Endothelial cell of umbilical vein (primary cell): ENCODE data around the gene MC3R. TPM values are rescaled to one million over a fixed set of nuclear protein-coding genes. Genes with fewer than 3 reads are reported as not detected.

ENCODE experiments used
- BruUV-seq: library from RNA; stranded (reverse); fragments of 400-500 nt; replicated peaks from 2 replicates; lab custom pipeline; 2021; lab: Mats Ljungman, UMichigan
- CTCF ChIA-PET: fragments of 300-600, 350-600 bp; sonication (Branson Sonifier 250); formaldehyde crosslinking; loops from one replicate; lab custom pipeline; 2021; ENCODE audit warnings: antibody characterized with exemption, inconsistent platforms; lab: Charles Lee
- POLR2A ChIA-PET: fragments of 300-600, 350-600 bp; sonication (Branson Sonifier 250); formaldehyde crosslinking; loops from one replicate; lab custom pipeline; 2021; ENCODE audit warnings: antibody characterized with exemption, inconsistent platforms; lab: Charles Lee
- DNase-seq: peaks from one replicate; pipeline ENCODE4 v3.0.0-alpha.2; 2011; ENCODE audit warnings: low read depth, low spot score
- FAIRE-seq: peaks from 2 replicates; lab custom pipeline; 2011; peaks lifted over from hg19 to GRCh38; lab: Jason Lieb, UNC
- H2AFZ ChIP-seq: 2 replicates; pipeline ENCODE4 v1.6.0; 2012; ENCODE audit warnings: low read depth, low read length, control low read depth, inconsistent platforms
- H3K27ac ChIP-seq: 2 replicates; pipeline ENCODE4 v1.5.1; 2011; ENCODE audit warnings: low read depth, mild to moderate bottlenecking, control low read depth, low read length, moderate library complexity; ENCODE audit not compliant: insufficient read depth
- H3K27me3 ChIP-seq, 2 experiments: 2 replicates each; pipeline versions ENCODE4 v1.6.0 to v1.6.1; 2011; ENCODE audit warnings: low read length in 2 of 2, mixed read lengths in 1 of 2; ENCODE audit not compliant: control insufficient read depth in 2 of 2, insufficient read depth in 2 of 2
- H3K36me3 ChIP-seq, 2 experiments: 2 replicates in 1 of 2; 3 replicates in 1 of 2; pipeline ENCODE4 v1.5.1; 2011; ENCODE audit warnings: low read length in 2 of 2, mild to moderate bottlenecking in 1 of 2, moderate library complexity in 1 of 2; ENCODE audit not compliant: control insufficient read depth in 2 of 2, insufficient read depth in 2 of 2; ENCODE audit errors: extremely low read depth in 1 of 2
- H3K4me1 ChIP-seq: 3 replicates; pipeline ENCODE4 v1.5.1; 2011; ENCODE audit warnings: mild to moderate bottlenecking, low read length; ENCODE audit not compliant: control insufficient read depth, insufficient read depth; ENCODE audit errors: extremely low read depth
- H3K4me2 ChIP-seq: 2 replicates; pipeline ENCODE4 v1.6.1; 2011; ENCODE audit warnings: low read length, control low read depth, mixed read lengths; ENCODE audit not compliant: insufficient read depth
- H3K4me3 ChIP-seq, 3 experiments: fragments of 200-600 bp in 1 of 3; sonication (generic), shearing (Covaris generic) in 1 of 3; replicated peaks in 1 of 3; 2 replicates each; pipeline ENCODE4 v1.5.1; 2011 to 2016; ENCODE audit warnings: control low read depth in 3 of 3, low read length in 3 of 3, mild to moderate bottlenecking in 2 of 3, inconsistent platforms in 1 of 3, low read depth in 1 of 3, moderate library complexity in 1 of 3; ENCODE audit not compliant: insufficient read depth in 1 of 3
- H3K79me2 ChIP-seq: 2 replicates; pipeline ENCODE4 v1.6.0; 2012; ENCODE audit warnings: low read length, inconsistent platforms; ENCODE audit not compliant: control insufficient read depth, insufficient read depth
- H3K9ac ChIP-seq: replicated peaks from 2 replicates; pipeline ENCODE3; 2011; ENCODE audit warnings: low read length, control low read depth; ENCODE audit not compliant: insufficient read depth; ENCODE audit errors: extremely low read depth
- H3K9me1 ChIP-seq: replicated peaks from 3 replicates; pipeline ENCODE4 v1.6.0; 2011; ENCODE audit warnings: mild to moderate bottlenecking, low read length; ENCODE audit not compliant: control insufficient read depth, insufficient read depth; ENCODE audit errors: extremely low read depth
- H3K9me3 ChIP-seq: replicated peaks from 2 replicates; pipeline ENCODE4 v1.5.1; 2012; ENCODE audit warnings: low read length, inconsistent platforms; ENCODE audit not compliant: control insufficient read depth, insufficient read depth
- H4K20me1 ChIP-seq: replicated peaks from 2 replicates; pipeline ENCODE3; 2011; ENCODE audit warnings: mild to moderate bottlenecking, low read length; ENCODE audit not compliant: control insufficient read depth, insufficient read depth; ENCODE audit errors: extremely low read depth
- CTCF ChIP-seq, 2 donors: IDR thresholded peaks; 1 replicate in 1 of 2; 2 replicates in 1 of 2; pipeline ENCODE4 v1.5.1; 2011; ENCODE audit warnings: low read length in 2 of 2, mild to moderate bottlenecking in 2 of 2, moderate library complexity in 2 of 2, control low read depth in 1 of 2, inconsistent platforms in 1 of 2, low read depth in 1 of 2; ENCODE audit not compliant: insufficient read depth in 1 of 2; ENCODE audit errors: extremely low read depth in 1 of 2
- EZH2 ChIP-seq: IDR thresholded peaks from 2 replicates; pipeline ENCODE4 v1.6.1; 2012; ENCODE audit warnings: borderline replicate concordance, low read depth, mild to moderate bottlenecking, moderate library complexity, low read length, inconsistent platforms; ENCODE audit not compliant: severe bottlenecking
- FOS ChIP-seq: IDR thresholded peaks from 2 replicates; pipeline ENCODE4 v1.6.1; 2011; ENCODE audit warnings: mild to moderate bottlenecking, low read length, moderate library complexity, borderline replicate concordance; ENCODE audit not compliant: insufficient read depth
- GATA2 ChIP-seq: IDR thresholded peaks from 2 replicates; pipeline ENCODE4 v1.7.0; 2011; ENCODE audit warnings: low read depth, mild to moderate bottlenecking, moderate library complexity, mixed read lengths, low read length; ENCODE audit not compliant: insufficient read length, insufficient read depth
- JUN ChIP-seq: IDR thresholded peaks from 2 replicates; pipeline ENCODE4 v1.6.1; 2011; ENCODE audit warnings: borderline replicate concordance, low read depth; ENCODE audit not compliant: insufficient read length, insufficient read depth
- MYC ChIP-seq: IDR thresholded peaks from one replicate; pipeline ENCODE4 v1.6.1; 2011; ENCODE audit warnings: mild to moderate bottlenecking, low read depth, low read length
- POLR2A ChIP-seq: IDR thresholded peaks from 2 replicates; pipeline ENCODE4 v1.6.1; 2012; ENCODE audit warnings: low read depth, mild to moderate bottlenecking, control low read depth, low read length
- dilution Hi-C: fragments of 300-500 bp; cut with MboI; formaldehyde crosslinking; loops from one replicate; pipeline ENCODE4 v1.15.0; 2019; ENCODE audit warnings: low sequenced_read_pairs; ENCODE audit not compliant: extremely low pct_ligation_motif_present
- intact Hi-C: fragments of 100-400 bp; cut with micrococcal nuclease; formaldehyde crosslinking; loops from one replicate; pipeline ENCODE4 v1.10.0; 2022
- polyA plus RNA-seq, 4 experiments: library from polyadenylated mRNA; depleted of rRNA in 3 of 4; stranded (reverse) in 3 of 4; unstranded in 1 of 4; fragments of >200 nt; gene quantifications; 2 replicates each; pipeline versions ENCODE4 v1.2.1 to v1.2.3, GENCODE V29; 2011 to 2012; ENCODE audit warnings: missing spikeins in 1 of 4
- total RNA-seq: library from RNA; stranded (reverse); gene quantifications from 2 replicates; pipeline ENCODE4 v1.2.3, GENCODE V29; 2021
- TF ChIP-seq, protein P1 (sequence below): IDR thresholded peaks from 2 replicates; pipeline ENCODE4 v1.6.1; 2011; ENCODE audit not compliant: insufficient read depth, insufficient read length

Gene MC3R
- total and polyA plus RNA-seq, 2 donors (not counting 3 experiments of a cell fraction or from before 2014, with no cell fraction given), result not detected

- no peaks in the 10 kb centered on the region for H3K9me3 ChIP-seq
- no peaks in the 10 kb centered on the region for H3K9me1 ChIP-seq
- dilution Hi-C loops (no loop called here), intact Hi-C loops (loop anchor here (1.0 to 5.0 kb wide), 2 partner anchors 1569 to 1583 kb away; no protein-coding TSS in a partner anchor)
- H3K27me3 ChIP-seq, result no peaks in the 10 kb centered on the region
- H4K20me1 ChIP-seq, result no peaks in the 10 kb centered on the region
- H3K4me1 ChIP-seq, result no peaks in the 10 kb centered on the region
- DNase-seq (no peak), FAIRE-seq (no peak)
- CTCF ChIA-PET, result interaction anchor here (1.8 kb wide), 1 partner anchor 1569 kb away, joined by 6 read pairs; no protein-coding TSS in a partner anchor
- H2AFZ ChIP-seq, result no peak overlapping the region
- H3K9ac ChIP-seq, result no peak overlapping the region
- no peak overlapping the region for H3K4me2 ChIP-seq
- no peaks in the 10 kb centered on the region for H3K79me2 ChIP-seq
- POLR2A ChIA-PET, result no interaction called here
- TF ChIP-seq, protein P1, sequence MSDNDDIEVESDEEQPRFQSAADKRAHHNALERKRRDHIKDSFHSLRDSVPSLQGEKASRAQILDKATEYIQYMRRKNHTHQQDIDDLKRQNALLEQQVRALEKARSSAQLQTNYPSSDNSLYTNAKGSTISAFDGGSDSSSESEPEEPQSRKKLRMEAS, result no peak
- TF ChIP-seq GATA2 (no peak), EZH2 (no peak), POLR2A (no peak)
- BruUV-seq, result no TSS peak
- H3K4me3 ChIP-seq, result no peak overlapping the region
- no peak overlapping the region for H3K27ac ChIP-seq
- H3K36me3 ChIP-seq, result no peaks in the 10 kb centered on the region
Observed at GRCh38 chr20:56249956-56250355, 1.4 kb downstream of the MC3R start.

GRCh38 chr20:56257604-56258003 lies 9.1 kb downstream of the MC3R start:
- CTCF ChIA-PET, result no interaction called here
- POLR2A ChIA-PET, result no interaction called here
- no peaks in the 10 kb centered on the region for H3K27me3 ChIP-seq
- no peak overlapping the region for H3K9ac ChIP-seq
- H4K20me1 ChIP-seq, result no peaks in the 10 kb centered on the region
- H3K9me1 ChIP-seq, result no peaks in the 10 kb centered on the region
- dilution Hi-C loops, result no loop called here
- no peak overlapping the region for H3K27ac ChIP-seq
- no peaks in the 10 kb centered on the region for H3K4me1 ChIP-seq
- no peaks in the 10 kb centered on the region for H3K36me3 ChIP-seq
- H3K9me3 ChIP-seq, result no peaks in the 10 kb centered on the region
- TF ChIP-seq CTCF (IDR thresholded peaks at IDR 0.05; ENCODE audit: extremely low read depth in 1 of 2, insufficient read depth in 1 of 2, low read depth in 1 of 2, low read length in 2 of 2), result no peak
- TF ChIP-seq POLR2A, result no peak
- TF ChIP-seq JUN, result no peak
- TF ChIP-seq MYC, result no peak
- no peak for TF ChIP-seq EZH2
- TF ChIP-seq FOS, result no peak
- intact Hi-C loops, result no loop called here
- H2AFZ ChIP-seq, result no peak overlapping the region
- DNase-seq (no peak), FAIRE-seq (no peak)
- BruUV-seq, result no TSS peak
- no peak overlapping the region for H3K4me2 ChIP-seq
- no peaks in the 10 kb centered on the region for H3K79me2 ChIP-seq
- no peak overlapping the region for H3K4me3 ChIP-seq
